Renal pelvis (tissue), 4 donors: ENCODE measurements around the gene EXOC6B. TPM values are rescaled to one million over a fixed set of nuclear protein-coding genes. Genes with fewer than 3 reads are reported as not detected.

Experiments
- DNase-seq: peaks from one replicate; pipeline ENCODE4 v3.0.0-alpha.2; 2013
- polyA plus RNA-seq, 3 donors: library from polyadenylated mRNA; unstranded; fragments of 120-200 nt; gene quantifications; one replicate each; pipeline ENCODE4 v1.2.1, GENCODE V29; 2013; ENCODE audit not compliant: insufficient read length in 3 of 3

EXOC6B gene
- polyA plus RNA-seq, 3 donors = 20.0 to 24.6 (median 21.8) TPM

GRCh38 chr2:72172478-72172877 lies 653.4 kb downstream of the EXOC6B start:
- DNase-seq = no peak

DNA sequence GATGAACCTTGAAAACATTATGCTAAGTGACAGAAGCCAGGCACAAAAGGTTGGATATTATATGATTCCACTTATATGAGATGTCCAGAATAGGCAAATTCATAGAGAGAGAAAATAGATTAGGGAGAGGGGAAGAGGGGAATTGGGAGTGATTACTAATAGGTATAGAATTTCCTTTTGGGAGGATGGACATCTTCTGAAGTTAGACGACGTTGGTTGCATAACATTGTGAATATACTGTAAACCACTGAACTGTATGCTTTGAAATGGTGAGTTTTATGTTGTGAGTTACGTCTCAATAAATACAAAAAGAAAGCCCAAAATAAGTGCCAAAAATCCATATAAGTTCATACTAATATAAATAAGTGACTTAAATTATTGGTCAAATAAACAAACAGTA lies 659.6 kb downstream of the EXOC6B start:
- no peak for DNase-seq

- no peak for DNase-seq
Measured at GRCh38 chr2:72165792-72166191, 660.0 kb downstream of the EXOC6B start.

DNA sequence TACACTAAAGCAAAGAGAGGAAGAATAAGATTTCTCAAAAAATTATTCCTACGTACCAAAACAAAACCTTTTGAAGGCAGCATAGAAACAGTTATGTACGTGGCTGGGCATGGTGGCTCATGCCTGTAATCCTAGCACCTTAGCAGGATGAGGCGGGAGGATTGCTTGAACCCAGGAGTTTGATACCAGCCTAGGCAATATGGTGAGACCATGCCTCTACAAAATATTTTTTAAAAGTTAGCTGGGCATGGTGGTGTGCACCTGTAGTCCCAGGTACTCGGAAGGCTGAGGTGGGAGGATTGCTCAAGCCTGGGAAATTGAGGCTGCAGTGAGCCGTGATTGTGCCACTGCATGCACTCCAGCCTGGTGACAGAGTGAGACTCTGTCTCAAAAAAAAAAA lies 663.3 kb downstream of the EXOC6B start:
- DNase-seq = no peak

- no peak for DNase-seq
Measured at GRCh38 chr2:72159211-72159993, 666.4 kb downstream of the EXOC6B start.

- no peak for DNase-seq
Measured at GRCh38 chr2:72157871-72158771, 667.7 kb downstream of the EXOC6B start.

- no peak for DNase-seq
Measured at GRCh38 chr2:72156872-72157271, 669.0 kb downstream of the EXOC6B start.

DNA sequence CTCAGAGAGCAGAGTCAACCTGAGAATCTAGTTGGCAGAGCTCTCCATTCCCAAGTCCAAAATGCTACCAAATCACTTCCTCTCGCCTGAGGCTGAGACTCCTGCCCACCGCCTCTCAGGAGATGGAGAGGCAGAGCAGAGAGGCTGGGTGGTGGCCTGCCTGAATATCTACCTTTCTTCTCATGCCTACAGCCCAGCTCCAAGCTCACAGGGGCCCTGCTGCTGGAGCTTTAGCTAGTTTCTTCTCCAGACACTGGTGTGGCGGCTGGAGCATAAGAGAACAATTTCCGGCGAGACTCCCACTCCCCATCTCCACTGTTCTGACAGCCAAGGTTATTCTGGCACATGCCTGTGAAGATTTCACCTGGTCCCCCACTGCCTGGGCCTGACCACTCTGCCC lies 670.1 kb downstream of the EXOC6B start:
- no peak for DNase-seq

GRCh38 chr2:72155151-72155550 lies 670.7 kb downstream of the EXOC6B start:
- no peak for DNase-seq

GRCh38 chr2:72154386-72154975 lies 671.4 kb downstream of the EXOC6B start:
- DNase-seq = no peak

DNA sequence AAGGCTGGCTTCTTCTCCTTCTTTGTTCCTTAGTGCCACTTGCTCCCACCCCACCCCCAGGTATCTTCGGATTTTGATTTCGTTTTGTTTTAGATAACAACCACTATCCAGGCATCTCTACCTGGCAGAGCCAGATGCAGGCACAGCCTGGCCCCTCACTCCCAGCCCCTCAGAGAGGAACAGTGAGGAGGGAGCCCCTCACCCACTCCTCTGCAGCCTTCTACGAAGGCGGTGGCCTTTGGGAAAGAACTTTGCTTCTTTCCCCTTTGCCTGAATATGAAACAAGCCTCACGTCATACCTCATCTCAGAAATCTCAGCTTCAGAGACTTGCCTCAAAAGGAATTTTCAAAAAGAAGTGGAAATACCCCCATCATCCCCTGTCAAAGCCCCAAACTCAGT lies 671.9 kb downstream of the EXOC6B start:
- no peak for DNase-seq

DNA sequence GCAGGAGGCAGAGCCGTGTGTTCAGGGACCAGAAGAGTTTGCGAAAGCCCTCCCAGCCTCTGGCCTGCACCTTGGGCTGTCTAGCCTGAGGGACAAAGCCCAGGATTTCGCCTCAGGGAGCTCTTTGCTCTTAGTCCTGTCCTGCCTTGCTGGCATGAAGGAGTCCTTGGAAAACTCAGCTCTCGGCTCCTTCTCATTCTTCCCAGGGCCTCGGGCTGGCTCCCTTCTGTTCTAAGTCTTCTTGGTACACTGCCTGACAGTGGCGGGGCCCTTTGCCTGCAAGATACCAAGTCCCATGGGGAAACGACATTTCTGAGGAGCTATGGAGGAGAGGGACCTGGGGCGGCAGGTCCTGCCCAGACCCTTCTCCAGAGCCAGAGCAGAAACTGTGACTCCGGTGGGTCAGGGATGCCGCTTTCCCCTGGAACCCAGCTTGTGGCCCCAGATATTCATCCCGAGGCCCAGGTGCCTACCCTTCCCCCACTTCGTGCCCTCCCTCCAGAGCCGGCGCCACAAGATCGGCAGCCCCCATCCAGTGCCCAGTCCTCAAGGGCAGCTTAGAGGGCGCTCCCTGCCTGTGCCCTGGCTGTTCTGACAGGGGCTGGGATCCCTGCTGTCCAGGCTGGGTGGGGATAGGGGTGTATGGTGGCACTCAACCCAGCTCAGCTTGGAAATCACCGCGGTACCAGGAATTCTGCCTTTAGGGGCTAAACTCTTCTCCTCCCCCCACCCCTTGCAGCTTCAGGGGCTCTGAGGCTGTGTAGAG lies 672.6 kb downstream of the EXOC6B start:
- DNase-seq = no peak

DNA sequence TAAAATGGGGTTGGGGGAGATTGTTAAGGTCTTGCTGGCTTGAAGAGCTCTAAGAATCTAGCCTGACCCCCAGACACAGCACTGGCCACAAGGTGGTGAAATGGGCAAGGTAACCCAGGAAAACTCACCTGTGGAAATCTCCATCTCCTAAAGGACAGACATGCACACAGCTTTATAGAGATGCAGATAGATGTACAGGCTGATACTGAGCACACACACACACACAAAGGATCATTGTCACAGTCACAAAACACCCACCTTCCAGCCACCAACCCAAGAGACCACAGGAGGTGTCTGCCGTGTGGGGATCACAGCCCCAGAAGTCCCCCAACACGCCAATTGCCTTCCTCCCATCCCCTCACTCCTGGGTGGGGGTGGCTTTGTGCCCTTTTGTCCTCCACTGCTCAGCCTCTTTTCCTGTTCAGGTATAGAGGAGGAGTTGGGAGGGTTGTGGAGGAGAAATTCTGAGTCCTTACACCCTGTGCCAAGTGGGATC lies 674.9 kb downstream of the EXOC6B start:
- DNase-seq = no peak

- peak; percentile 81 for DNase-seq
Measured at GRCh38 chr2:72150157-72150860, 675.5 kb downstream of the EXOC6B start.

DNA sequence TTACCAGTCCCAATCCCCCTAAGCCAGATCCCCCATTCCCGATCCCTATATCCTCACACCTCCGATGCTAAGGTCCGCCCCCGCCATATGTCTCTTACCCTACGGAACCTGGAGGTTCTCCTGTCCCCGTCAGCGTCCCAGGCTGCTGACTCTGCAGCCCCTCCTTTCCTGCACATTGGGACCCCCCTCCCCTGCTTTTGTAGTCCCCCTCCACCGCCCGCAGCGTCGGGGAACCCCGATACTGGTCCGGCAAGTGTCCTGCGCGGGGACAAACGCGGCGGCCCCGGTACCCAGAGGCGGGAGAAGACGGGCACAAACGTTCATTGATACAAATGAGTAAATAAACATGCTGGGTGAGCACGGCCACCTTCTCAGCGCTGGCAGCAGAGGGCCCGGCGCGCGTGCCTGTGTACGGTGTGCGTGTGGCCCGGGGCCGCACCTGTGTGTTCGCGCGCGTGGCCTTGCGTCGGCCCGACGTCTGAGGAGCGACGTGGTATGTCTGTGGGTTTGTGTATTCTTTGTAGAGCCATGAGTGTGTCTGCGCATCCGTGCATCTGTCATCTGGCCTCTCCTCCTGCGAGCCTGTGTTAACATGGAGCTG lies 676.2 kb downstream of the EXOC6B start:
- no peak for DNase-seq

DNA sequence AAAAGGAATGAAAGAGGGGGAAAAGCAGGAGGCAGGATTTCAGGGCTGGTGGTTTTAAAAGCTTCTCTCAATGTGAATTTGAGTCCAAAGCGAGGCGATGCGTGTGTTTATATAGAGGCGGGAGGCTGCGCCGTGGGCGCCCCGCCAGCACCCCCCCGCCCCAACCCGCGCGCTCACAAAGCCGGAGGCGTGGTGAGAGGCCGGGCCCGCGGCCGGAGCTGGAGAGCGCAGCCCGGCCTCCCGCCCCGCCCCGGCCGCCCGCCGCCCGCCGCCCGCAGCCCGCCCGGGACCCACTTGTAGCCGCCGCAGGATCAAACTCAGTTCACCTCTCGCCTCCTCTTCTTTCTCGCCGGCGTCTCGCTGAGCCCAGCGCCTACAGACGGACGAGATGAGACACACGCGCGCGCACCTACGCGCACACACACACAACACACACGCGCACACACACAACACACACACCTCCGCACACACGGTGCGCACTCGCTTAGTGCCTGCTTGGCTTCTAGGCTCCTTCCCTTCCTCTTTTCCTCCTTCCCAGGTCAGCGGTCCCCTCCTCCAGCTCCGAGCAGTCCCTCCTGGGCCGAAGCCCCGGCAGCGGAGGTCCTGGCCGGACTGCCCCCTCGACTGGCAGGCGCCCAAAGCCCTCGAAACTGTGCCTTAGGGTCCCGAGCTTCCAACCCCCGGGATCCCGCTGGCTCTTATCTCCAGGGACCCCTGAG lies 676.8 kb downstream of the EXOC6B start:
- no peak for DNase-seq

- DNase-seq = no peak
Measured at GRCh38 chr2:72148003-72148836, 677.6 kb downstream of the EXOC6B start.

- no peak for DNase-seq
Measured at GRCh38 chr2:72147303-72147971, 678.4 kb downstream of the EXOC6B start, which contains the start of gene CYP26B1. Gene CYP26B1, minus strand, starts transcription at chr2:72147862. Its CDS starts 28 bp downstream, at chr2:72147834.
